Right lobe of liver (tissue), 6 donors: ENCODE data around the gene TIAL1. TPM values are rescaled to one million over a fixed set of nuclear protein-coding genes. Genes with fewer than 3 reads are reported as not detected.
"Not testable (repeated sequence)": the region's sequence is repeated elsewhere in the genome, so short reads cannot be mapped to it uniquely, and the experiment has no call there.

Experiments
- ATAC-seq, 4 donors: fragments of 200-7000 bp; cut with Tn5 transposase; one replicate each; pipeline ENCODE4 v1.9.1; 2020; ENCODE audit warnings: mild to moderate bottlenecking in 4 of 4, moderate library complexity in 4 of 4
- DNase-seq, 3 donors: peaks; one replicate each; pipeline ENCODE4 v3.0.0-alpha.2; 2020
- H3K27ac ChIP-seq, 3 donors: fragments of 200-600 bp; one replicate each; pipeline ENCODE4 v1.8.0; 2022
- H3K27me3 ChIP-seq, 2 donors: fragments of 200-600 bp; one replicate each; pipeline ENCODE4 v1.8.0; 2022
- H3K36me3 ChIP-seq, 4 donors: fragments of 200-600 bp; sonication (generic) in 1 of 4; one replicate each; pipeline versions ENCODE4 v1.5.1 to v1.8.0; 2017 to 2022; ENCODE audit warnings: control low read depth in 1 of 4
- H3K4me1 ChIP-seq, 4 donors: fragments of 200-600 bp; sonication (generic) in 1 of 4; one replicate each; pipeline versions ENCODE4 v1.5.1 to v1.8.0; 2017 to 2022; ENCODE audit warnings: control low read depth in 1 of 4
- H3K4me3 ChIP-seq, 3 donors: fragments of 200-600 bp; one replicate each; pipeline ENCODE4 v1.8.0; 2022
- H3K9me3 ChIP-seq, 4 donors: fragments of 200-600 bp; sonication (generic) in 1 of 4; one replicate each; pipeline versions ENCODE4 v1.5.1 to v1.8.0; 2017 to 2022; ENCODE audit warnings: control low read depth in 1 of 4
- POLR2A ChIP-seq: fragments of 450-650 bp; IDR thresholded peaks from one replicate; pipeline ENCODE4 v1.6.1; 2017; ENCODE audit warnings: antibody characterized with exemption, mild to moderate bottlenecking
- WGBS: methylation state at CpG from one replicate; pipeline ENCODE4 v1.1.6; 2018; ENCODE audit warnings: low coverage, low lambda C conversion rate; ENCODE audit not compliant: insufficient coverage; ENCODE audit errors: missing lambda C conversion rate; 5-methylcytosine and 5-hydroxymethylcytosine counted together
- intact Hi-C, 2 donors: fragments of 100-400 bp; cut with DNase I; formaldehyde crosslinking; loops; one replicate each; pipeline versions ENCODE4 v1.11.2 to v1.14.1; 2022
- total RNA-seq, 6 experiments: library from RNA; depleted of rRNA in 2 of 6; stranded (reverse); fragments of >200 nt in 2 of 6; fragmentation: NEBNext Ultra II Directional in 3 of 6; extraction: Animal tissue kit (Norgen Biotek cat#: 25700) in 3 of 6; gene quantifications; one replicate each; pipeline versions ENCODE4 v1.1.0 to v1.2.4, GENCODE V29; 2016 to 2023
- TF ChIP-seq, protein P1 (sequence below), 4 donors: fragments of 200-600 bp in 3 of 4; fragments of 450-650 bp in 1 of 4; IDR thresholded peaks; one replicate each; pipeline versions ENCODE4 v1.5.1 to v1.8.0; 2016 to 2022; ENCODE audit warnings: antibody characterized with exemption in 4 of 4, mild to moderate bottlenecking in 2 of 4
- donor health status: DM: no; HTN: yes; CAD: no.
- donor health status: DM: no; HTN: no; CAD: no.
- donor health status: DM: no; HTN: no; CAD: no.
- donor health status: DM: no; HTN: yes; CAD: no.
- donor health status: DM: no; HTN: yes; CAD: no.

Gene TIAL1
- total RNA-seq, 6 experiments from 2014 or later, result 37.2 to 52.2 (median 46.3) TPM

DNA sequence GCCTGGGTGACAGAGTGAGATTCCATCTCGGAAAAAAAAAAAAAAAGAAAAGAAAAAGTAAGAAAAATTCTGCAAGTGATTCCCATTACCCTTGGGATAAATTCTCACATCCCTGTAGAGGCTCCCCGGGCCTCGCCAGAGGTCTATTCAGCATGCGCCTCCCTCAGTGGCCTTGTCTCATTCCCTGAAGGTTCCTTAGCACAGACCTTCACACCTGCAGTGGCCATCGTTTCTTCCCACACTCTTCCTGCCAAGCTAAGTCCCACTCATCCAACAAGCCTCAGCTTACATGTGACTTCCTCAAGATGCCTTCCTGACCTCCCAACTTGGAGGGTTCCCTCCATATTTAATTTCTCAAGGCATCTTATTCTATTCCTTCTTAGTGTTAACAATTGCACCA, 33.5 kb upstream of the TIAL1 start:
- Histone ChIP-seq H3K9me3 (no peaks in the 10 kb centered on the region), H3K27ac (no peak overlapping the region), H3K4me3 (no peak overlapping the region), H3K27me3 (no peaks in the 10 kb centered on the region), H3K36me3 (no peaks in the 10 kb centered on the region), H3K4me1 (no peaks in the 10 kb centered on the region)
- TF ChIP-seq, protein P1, sequence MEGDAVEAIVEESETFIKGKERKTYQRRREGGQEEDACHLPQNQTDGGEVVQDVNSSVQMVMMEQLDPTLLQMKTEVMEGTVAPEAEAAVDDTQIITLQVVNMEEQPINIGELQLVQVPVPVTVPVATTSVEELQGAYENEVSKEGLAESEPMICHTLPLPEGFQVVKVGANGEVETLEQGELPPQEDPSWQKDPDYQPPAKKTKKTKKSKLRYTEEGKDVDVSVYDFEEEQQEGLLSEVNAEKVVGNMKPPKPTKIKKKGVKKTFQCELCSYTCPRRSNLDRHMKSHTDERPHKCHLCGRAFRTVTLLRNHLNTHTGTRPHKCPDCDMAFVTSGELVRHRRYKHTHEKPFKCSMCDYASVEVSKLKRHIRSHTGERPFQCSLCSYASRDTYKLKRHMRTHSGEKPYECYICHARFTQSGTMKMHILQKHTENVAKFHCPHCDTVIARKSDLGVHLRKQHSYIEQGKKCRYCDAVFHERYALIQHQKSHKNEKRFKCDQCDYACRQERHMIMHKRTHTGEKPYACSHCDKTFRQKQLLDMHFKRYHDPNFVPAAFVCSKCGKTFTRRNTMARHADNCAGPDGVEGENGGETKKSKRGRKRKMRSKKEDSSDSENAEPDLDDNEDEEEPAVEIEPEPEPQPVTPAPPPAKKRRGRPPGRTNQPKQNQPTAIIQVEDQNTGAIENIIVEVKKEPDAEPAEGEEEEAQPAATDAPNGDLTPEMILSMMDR (IDR thresholded peaks at IDR 0.05), result no peak
- no peak for TF ChIP-seq POLR2A
- ATAC-seq (no peak), DNase-seq (no peak)
- intact Hi-C loops, result no loop called here
- 94% methylated on average over 4 of the region's 5 CpGs for WGBS

DNA sequence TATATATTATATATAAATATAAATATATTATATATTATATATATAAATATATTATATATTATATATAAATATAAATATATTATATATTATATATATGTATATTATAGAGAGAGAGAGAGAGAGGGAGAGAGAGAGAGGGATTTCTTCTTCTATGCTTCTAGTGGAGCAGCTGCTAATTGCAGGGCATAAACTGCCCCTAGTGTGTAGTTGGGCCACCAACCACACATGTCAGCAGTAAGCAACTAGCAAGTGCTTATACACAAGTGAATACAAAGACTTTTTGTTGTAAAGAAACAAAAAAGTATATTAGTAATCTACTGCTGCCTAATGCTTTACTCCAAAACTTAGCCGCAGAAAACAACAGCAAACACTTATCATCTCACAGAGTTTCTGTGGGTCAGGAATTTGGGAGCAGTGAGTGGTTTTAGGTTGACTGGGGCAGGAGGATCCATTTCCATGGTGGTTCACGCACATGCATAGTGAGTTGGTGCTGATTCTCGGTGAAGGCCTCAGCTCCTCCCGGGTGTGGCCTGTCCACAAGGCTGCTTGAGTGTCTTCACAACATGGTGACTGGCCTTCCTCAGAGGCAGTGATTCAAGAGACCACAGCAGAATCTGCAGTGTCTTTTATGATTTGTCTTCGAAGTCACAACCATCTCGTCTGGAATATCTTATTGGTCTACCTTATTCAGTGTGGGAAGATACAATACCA, 29.0 kb upstream of the TIAL1 start:
- no peaks in the 10 kb centered on the region for H3K27me3 ChIP-seq
- no peaks in the 10 kb centered on the region for H3K9me3 ChIP-seq
- no peaks in the 10 kb centered on the region for H3K4me1 ChIP-seq
- DNase-seq (no peak), ATAC-seq (no peak)
- no peak for TF ChIP-seq POLR2A
- TF ChIP-seq, protein P1 (IDR thresholded peaks at IDR 0.05), result no peak
- H3K27ac ChIP-seq, result no peak overlapping the region
- intact Hi-C loops, result no loop called here
- H3K4me3 ChIP-seq, result no peak overlapping the region
- H3K36me3 ChIP-seq, result no peaks in the 10 kb centered on the region
- WGBS, result 92% methylated on average over 1 of the region's 6 CpGs

DNA sequence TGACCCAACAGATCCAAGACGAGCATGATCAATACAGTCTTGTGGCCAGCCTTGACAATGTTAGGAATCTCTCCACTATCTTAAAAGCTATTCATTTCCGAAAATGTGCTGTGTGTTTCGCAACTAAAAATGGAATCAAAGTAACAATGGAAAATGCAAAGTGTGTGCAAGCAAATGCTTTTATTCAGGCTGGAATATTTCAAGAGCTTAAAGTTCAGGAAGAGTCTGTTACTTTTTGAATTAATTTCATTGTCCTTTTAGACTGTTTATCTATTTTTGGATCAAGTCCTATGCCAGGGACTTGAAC, 24.3 kb upstream of the TIAL1 start:
- Histone ChIP-seq H3K9me3 (no peaks in the 10 kb centered on the region), H3K27me3 (no peaks in the 10 kb centered on the region), H3K4me3 (no peak overlapping the region), H3K27ac (no peak overlapping the region), H3K36me3 (no peaks in the 10 kb centered on the region), H3K4me1 (no peaks in the 10 kb centered on the region)
- ATAC-seq, result no peak
- TF ChIP-seq, protein P1 (IDR thresholded peaks at IDR 0.05), result no peak
- no peak for TF ChIP-seq POLR2A
- 60% methylated on average over 3 of the region's 3 CpGs for WGBS
- intact Hi-C loops, result no loop called here
- no peak for DNase-seq

DNA sequence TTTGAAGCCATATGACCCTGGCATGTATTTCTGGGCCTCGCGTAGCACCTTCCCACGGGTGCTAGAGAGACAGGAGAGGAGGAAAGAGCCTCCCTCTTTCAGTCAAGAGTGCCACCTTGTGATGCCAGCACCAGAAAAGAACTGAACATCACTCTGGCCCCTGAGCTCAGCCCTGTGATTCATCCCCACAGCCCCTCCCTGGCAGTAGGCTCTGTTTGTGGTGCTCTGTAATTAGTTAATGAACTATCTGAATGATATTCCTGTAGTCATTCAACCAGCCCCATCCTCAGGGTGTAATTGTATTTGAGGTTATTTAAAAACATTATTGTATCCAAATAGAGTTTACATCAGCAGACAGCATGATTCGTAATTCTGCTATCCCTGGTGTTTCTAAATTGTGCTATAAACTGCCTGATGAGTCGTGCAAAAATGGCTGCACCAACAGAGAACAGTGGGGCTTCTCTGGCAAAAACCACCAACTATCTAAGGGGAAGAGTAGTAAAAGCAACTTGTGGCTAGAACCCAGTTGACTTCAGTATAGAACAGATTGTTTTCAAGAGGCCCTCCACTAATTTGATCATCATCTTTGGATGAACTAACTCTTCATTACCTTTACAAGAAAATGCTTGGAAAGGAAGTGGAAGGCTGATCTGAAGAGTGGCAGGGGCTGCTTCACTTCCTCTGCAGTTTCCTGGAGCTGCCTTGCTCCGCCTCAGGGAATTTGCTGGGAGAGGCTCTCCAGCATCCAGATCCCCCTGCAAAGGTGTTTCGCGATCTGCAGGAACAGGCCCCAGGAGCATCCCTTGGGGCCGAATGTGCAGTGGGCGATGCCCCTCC, 23.7 kb upstream of the TIAL1 start:
- Histone ChIP-seq H3K36me3 (no peaks in the 10 kb centered on the region), H3K27ac (no peak overlapping the region), H3K27me3 (no peaks in the 10 kb centered on the region), H3K4me1 (no peaks in the 10 kb centered on the region), H3K4me3 (no peak overlapping the region), H3K9me3 (no peaks in the 10 kb centered on the region)
- intact Hi-C loops, result no loop called here
- TF ChIP-seq POLR2A, result no peak
- ATAC-seq, result no peak
- 72% methylated on average over 7 of the region's 10 CpGs for WGBS
- no peak for DNase-seq

DNA sequence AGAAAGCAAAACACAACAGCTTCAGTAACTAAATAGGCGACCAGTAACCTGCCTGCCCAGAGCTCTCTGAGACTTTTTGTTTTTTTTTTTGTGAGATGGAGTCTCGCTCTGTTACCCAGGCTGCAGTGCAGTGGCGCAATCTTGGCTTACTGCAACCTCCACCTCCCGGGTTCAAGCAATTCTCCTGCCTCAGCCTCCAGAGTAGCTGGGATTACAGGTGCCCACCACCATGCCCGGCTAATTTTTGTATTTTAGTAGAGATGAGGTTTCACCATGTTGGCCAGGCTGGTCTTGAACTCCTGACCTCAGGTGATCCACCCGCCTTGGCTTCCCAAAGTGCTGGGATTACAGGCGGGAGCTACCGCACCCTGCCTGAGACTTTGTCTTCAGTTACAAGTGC, 23.0 kb upstream of the TIAL1 start:
- DNase-seq, H3K27ac ChIP-seq, H3K36me3 ChIP-seq, H3K4me3 ChIP-seq, H3K27me3 ChIP-seq, intact Hi-C loops, H3K4me1 ChIP-seq, ATAC-seq, H3K9me3 ChIP-seq: not testable (repeated sequence)
- 93% methylated on average over 4 of the region's 8 CpGs for WGBS
